ENCODE results near the gene GMPR.

GMPR gene

GRCh38 chr6:16272201-16272600 is 33.8 kb downstream of the GMPR start:
- no peak for DNase-seq (ENCODE audit: low spot score)

DNA sequence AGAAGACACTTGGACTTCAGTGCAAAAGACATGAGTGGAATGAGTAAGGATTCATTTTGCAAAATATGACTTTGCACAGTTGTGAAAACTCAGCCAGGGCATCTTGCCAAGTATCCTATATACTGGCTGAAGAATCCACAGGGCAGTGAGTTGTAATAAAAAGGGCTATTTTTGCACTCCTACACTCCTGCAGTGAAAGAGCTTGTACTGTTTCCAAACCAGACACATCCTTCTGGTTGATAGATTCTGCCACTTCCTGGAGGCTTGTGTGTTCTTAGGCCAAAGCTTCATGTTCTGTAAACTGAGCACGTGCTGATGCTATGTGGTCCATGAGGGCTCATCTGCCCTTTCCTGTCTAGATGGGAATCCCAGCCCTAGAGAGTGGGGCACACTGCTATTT is 34.9 kb downstream of the GMPR start:
- no peak for DNase-seq (ENCODE audit: low spot score)

DNA sequence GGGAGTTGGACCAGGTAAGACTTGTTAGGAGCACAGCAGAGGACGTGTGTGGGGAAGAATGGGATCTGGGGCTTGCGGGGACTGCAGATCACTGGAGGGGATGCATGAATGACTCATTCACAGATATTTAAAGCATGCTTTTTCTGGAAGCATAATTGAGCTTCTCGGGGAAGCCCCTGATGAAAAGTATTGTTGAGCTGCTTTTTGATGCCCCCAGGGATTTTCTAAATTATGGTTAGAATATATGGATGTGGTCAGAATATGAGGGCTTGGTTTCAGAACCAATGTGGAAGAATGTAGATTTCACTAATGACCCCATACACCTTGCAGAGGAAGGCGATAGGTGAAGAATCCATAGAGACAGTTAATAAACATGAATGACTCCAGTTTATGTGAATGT is 36.1 kb downstream of the GMPR start:
- DNase-seq (ENCODE audit: low spot score) = no peak

DNA sequence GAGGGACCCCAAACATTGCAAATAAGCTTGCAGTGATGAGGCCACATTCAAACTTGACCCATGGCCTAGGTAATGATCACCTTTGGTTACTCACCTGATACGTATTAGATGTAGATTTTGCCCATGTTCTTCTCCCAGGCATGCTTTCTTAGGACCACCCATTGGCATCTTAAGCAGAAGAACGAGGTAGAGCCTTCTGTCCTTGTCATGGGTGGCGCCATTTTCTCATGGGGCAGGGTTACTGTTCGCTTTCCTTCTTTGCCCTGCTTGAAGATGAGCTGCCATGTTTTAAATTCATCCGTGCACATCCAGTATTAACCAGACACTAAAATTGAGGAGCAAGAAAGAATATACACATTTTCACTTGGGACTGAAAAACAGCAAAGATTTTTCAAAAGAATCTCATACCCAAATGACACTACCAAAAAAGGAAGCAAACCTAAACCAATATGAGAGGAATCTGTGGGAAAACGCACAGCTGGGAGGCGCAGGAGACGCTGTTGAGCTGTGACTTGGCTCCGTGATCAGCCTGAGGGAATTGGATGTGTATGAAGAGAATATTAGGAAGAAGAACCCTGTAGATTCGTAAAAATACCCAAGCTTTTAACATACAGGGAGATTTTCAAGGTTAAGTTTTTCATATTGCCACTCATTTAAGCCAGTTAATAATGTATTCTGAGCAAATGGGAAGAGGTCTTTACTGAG is 36.6 kb downstream of the GMPR start:
- DNase-seq (ENCODE audit: low spot score) = no peak

- peak; percentile 20 for DNase-seq (ENCODE audit: low spot score)
Measured at GRCh38 chr6:16277101-16277981, 39.0 kb downstream of the GMPR start.

- no peak for DNase-seq (ENCODE audit: low spot score)
Measured at GRCh38 chr6:16278048-16278724, 39.8 kb downstream of the GMPR start.

DNA sequence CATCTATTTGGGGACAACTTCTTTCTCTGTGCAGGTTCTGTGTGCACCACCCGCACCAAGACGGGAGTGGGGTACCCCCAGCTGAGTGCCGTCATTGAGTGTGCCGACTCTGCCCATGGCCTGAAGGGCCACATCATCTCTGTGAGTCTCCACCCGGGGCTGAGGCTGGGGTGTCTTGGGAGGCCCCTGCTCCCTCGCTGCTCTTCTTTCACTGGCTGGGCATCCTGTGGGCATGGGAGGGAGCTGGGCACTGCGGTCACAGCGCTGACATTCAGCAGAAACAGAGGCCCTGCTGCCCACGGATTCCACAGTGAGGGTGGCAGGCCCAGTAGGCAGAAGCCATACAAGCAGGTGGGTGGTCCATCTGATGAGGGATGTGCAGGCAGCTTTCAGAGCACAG is 40.4 kb downstream of the GMPR start:
- no peak for DNase-seq (ENCODE audit: low spot score)

DNA sequence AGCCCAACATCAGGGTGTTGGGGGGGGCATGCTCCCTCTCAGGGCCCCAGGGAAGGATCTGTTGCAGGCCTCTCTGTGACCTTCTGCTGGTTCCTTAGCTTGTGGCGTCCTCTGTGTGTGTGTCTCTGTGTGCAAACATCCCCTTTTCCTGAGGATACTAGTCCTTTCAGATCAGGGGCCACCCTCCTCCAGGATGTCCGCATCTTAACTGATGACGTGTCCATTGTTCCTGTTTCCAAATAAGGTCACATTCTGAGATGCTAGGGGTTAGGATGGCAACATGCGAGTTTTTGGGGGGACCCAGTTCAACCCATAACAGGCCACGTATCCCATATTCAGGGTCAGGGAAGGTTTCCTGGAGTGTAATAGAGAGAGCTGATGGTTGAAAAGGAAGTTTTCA is 40.9 kb downstream of the GMPR start:
- no peak for DNase-seq (ENCODE audit: low spot score)

- DNase-seq (ENCODE audit: low spot score) = no peak
Measured at GRCh38 chr6:16282370-16282769, 44.0 kb downstream of the GMPR start.

DNA sequence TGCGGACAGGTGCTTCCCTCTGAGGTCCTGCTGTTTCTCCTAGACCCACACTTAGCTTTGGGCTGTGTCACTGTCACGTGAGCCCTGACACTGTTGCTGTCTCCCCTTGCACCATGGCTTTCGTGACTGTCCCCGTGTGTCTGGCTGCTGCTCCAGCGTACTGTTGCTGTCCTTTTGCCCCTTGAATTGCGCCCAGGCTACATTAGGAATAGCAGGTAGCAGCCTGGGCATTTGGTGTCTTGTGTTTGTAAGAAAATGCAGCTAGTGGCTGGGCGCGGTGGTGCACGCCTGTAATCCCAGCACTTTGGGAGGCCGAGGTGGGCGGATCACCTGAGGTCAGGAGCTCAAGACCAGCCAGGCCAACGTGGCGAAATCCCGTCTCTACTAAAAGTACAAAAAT is 46.1 kb downstream of the GMPR start:
- no peak for DNase-seq (ENCODE audit: low spot score)

DNA sequence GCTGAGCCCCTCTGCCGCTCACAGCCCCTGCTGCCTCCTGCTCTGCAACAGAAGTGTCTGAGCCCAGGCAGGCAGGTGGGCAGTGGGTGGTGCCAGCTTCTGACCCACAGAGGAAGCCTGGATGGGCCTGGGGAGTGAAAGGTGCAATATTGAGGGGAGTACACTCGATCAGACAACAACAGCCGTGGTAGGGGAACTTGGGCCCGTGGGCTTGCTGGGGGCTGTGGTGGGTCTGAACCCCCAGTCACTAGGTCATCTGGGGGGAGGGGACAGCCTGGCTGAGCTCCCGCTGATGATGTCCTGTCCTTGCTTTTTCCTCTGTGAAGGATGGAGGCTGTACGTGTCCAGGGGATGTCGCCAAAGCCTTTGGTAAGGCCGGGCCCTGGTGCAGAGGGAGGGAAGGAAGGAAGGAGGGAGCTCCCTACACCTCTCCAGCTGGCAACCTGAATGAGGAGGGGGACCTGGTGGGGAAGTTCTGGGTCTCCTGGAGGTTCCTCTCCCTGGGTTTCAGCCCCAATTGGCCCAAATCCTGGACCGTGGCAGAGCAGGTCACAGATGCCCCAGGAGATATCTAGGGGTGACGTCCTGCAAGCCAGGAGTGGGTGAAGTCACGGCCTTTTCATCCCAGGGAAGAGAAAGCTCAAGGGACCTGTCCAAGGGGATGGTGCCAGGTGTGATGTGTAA is 47.2 kb downstream of the GMPR start:
- no peak for DNase-seq (ENCODE audit: low spot score)

GRCh38 chr6:16286151-16286522 is 47.8 kb downstream of the GMPR start:
- DNase-seq (ENCODE audit: low spot score) = peak; percentile 78

DNA sequence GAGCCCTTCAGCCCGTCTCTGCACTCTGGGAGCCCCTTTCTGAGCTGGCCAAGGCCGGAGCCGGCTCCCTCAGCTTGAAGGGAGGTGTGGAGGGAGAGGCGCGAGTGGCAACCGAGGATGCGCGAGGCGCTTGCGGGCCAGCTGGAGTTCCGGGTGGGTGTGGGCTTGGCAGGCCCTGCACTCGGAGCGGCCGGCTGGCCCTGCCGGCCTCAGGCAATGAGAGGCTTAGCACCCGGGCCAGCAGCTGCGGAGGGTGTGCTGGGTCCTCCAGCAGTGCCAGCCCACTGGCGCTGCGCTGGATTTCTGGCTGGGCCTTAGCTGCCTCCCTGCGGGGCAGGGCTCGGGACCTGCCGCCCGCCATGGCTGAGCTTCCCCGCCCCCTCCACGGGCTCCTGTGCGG is 49.8 kb downstream of the GMPR start:
- DNase-seq (ENCODE audit: low spot score) = no peak

- DNase-seq (ENCODE audit: low spot score) = no peak
Measured at GRCh38 chr6:16291739-16292138, 53.4 kb downstream of the GMPR start.

- no peak for DNase-seq (ENCODE audit: low spot score)
Measured at GRCh38 chr6:16292432-16292831, 54.0 kb downstream of the GMPR start.

- DNase-seq (ENCODE audit: low spot score) = no peak
Measured at GRCh38 chr6:16292942-16293341, 54.6 kb downstream of the GMPR start.

GRCh38 chr6:16294371-16294770 is 56.0 kb downstream of the GMPR start:
- DNase-seq (ENCODE audit: low spot score) = no peak

GRCh38 chr6:16295060-16295459 is 56.7 kb downstream of the GMPR start:
- no peak for DNase-seq (ENCODE audit: low spot score)

DNA sequence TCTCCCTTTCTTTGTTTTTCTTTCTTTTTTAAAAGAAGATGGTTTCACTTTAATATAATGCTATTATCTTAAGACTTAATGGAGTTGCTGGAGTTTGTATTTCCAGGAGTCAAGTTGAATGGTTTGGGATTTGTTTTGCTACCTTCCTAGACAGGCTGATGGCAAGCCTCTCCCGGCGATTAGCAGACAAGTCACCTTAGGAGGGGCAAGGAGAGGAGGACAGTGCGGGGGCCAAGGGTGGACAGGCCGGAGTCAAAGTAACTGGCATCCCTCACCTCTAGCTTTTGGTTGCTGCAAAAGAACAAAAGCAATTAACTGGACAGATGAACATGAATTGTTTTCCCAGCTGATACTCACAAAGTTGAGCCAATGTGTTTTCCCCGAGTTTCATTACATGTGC is 57.1 kb downstream of the GMPR start:
- DNase-seq (ENCODE audit: low spot score) = no peak

DNA sequence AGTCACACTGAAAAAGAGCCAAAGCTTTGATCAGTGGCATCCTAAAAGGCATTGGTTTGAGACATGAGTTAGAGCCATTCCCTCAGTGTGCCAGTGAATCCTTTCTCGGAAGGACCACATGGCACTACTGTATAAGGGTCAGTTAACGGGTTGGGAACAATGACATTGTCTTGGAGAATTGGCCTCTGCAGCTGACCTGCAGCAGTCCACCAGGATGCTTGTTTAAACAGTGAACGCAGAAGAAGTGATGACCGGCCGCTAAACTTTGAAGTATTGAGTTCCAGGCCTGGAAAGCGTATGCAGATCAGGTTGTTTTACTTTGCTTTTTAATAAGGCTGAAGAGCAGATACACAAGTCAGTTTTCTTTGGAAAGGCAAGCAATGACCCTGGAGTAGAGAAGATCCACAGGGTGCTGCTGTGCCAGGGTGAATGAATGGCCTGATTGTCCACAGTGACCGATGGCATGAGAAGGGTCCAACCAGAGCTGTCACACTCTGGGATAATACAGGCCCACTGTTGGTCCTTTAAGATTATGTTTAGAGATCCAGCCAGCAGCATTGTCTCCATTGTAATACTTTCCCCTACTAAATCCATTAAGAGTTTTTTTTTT is 57.8 kb downstream of the GMPR start:
- DNase-seq (ENCODE audit: low spot score) = peak; percentile 92

GRCh38 chr6:16299861-16300260 is 61.5 kb downstream of the GMPR start:
- DNase-seq (ENCODE audit: low spot score) = no peak

GRCh38 chr6:16301511-16301910 is 63.1 kb downstream of the GMPR start:
- DNase-seq (ENCODE audit: low spot score) = no peak

All from globus pallidus (tissue), 1 donor.